Fibroblast of skin of right biceps (primary cell): ENCODE results near the gene SSNA1.
A peak's percentile ranks its signal among the peaks of the same experiment; 100 is the strongest.

Experiments used
- DNase-seq: peaks from one replicate; pipeline ENCODE4 v3.0.0-alpha.2; 2013

Gene SSNA1, protein sequence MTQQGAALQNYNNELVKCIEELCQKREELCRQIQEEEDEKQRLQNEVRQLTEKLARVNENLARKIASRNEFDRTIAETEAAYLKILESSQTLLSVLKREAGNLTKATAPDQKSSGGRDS

GRCh38 chr9:137188490-137189296 lies at the start of gene SSNA1, which contains the start of gene ANAPC2:
TSS of gene SSNA1 (plus strand) at chr9:137188676. CDS start at chr9:137188727, 51 bp downstream.
TSS of gene ANAPC2 (minus strand) at chr9:137188560. CDS start at chr9:137188532, 28 bp downstream.
- DNase-seq: peak; percentile 92

GRCh38 chr9:137138722-137139467 lies 49.6 kb upstream of the SSNA1 start, which contains the start of gene GRIN1:
TSS of gene GRIN1 (plus strand) at chr9:137139154. CDS start at chr9:137139487, 333 bp downstream.
- DNase-seq: peak; percentile 28

DNA sequence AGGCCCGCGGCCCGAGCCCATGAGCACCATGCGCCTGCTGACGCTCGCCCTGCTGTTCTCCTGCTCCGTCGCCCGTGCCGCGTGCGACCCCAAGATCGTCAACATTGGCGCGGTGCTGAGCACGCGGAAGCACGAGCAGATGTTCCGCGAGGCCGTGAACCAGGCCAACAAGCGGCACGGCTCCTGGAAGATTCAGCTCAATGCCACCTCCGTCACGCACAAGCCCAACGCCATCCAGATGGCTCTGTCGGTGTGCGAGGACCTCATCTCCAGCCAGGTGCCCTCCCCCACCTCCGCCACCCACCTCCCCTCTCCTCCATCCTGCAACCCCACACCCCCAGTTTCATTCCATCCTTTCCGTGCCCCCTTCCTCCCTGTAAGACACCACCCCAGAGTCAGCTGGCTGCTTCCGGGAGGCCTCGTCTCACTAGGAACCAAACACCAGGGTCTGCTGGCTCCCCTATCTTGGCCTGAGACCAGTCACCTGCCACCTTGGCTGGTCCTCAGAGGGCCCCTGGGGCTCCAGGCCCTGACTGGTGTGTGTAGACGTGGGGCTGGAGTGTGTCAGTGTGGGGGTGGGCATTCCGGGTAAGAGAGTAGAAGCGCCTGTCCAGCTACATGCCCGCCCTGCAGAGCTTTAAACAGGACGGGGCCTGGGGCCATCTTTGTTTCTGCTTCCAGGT lies 48.9 kb upstream of the SSNA1 start:
- no peak for DNase-seq

DNA sequence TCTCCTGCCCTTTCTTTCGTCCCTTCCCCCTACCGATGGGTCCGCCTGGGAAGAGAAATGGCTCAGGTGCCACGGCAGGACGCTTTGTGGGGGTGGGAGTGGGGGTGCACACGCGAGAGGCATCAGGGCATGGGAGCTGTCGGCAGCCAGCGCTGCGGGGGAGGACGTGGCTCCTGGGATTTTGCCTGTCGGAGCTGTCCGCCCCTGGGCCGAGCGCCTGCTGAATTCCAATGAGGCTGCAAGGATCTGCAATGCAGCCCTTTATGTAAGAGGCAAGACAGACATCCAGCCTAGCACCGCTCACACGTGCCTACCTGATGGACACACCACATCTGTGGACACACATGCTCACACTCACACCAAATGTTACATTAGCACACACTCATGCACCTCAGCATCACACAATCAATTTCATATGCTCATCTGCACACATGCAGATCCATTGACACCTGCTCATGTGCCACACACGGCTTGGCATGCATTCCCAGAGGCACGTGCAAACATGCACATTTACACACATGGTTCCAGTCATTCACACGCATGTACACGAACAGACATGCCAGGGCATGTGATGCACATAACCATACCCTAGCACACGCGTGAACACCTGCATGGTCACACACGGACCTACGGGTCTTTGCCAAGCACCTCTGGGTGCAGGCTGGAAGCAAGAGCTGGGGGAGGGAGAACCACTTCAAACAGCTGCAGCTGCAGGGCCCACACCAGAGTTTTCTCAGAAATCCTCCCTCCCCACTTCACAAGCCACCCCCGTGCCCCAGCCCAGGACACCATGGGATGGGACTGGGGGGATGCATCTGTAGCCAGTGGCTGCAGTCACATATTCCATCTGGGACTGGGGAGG lies 48.1 kb upstream of the SSNA1 start:
- DNase-seq: no peak

DNA sequence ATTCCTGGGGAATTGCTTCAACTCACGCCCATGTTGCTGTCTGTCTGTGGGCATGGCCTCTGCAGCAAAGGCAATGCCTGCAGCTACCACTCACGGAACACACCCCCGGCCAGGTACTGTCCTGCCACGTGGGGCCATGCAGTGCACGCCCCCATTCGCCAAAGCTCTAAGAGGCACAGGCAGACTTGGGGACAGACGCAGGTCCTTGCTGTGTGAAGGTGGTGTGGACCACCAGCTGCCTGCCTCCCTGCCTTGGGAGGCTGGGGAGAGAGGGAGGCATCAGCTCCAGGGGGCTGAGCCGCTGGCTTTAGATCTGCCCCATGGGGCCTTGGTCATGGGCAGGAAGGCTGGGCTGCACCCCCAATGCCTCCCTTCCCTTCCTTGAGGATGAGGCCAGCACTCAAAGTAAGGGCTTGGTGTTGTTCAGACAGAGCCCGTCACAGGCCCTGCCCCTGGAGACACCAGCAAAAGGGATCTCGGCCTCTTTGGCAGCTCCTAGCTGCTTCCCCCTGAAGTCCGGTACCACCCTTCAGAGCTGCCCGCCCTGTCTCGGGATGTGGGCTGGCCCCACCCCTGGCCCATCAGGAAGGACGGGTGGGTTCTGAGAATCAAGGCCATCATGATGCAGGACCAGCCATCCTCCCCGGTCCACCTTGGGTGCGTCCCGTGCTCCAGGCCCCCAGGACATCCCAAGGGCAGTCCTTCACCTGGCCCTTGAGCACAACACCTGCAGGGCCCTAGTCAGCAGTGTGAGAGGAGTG lies 47.2 kb upstream of the SSNA1 start:
- DNase-seq: no peak

- no peak for DNase-seq
Observed at GRCh38 chr9:137141976-137142936, 46.2 kb upstream of the SSNA1 start.

DNA sequence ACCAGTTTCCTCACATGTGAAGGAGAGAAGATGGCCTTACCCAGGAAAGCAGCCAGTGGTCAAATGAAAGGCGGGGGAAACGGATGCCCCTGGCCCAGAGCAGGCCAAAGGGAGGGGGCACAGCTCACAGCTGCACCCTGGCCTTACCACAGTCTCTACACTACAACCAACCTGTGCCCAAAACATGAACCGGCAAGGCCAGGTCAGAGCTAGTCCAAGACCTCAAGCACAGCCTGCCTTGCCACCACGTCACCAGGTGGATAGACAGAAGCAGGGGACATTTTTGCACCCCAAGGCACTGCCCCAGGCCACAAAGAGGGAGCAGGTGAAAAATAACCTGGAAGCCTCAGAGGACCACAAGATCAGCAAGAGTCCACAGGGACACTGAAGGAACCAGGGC lies 45.0 kb upstream of the SSNA1 start:
- no peak for DNase-seq

DNA sequence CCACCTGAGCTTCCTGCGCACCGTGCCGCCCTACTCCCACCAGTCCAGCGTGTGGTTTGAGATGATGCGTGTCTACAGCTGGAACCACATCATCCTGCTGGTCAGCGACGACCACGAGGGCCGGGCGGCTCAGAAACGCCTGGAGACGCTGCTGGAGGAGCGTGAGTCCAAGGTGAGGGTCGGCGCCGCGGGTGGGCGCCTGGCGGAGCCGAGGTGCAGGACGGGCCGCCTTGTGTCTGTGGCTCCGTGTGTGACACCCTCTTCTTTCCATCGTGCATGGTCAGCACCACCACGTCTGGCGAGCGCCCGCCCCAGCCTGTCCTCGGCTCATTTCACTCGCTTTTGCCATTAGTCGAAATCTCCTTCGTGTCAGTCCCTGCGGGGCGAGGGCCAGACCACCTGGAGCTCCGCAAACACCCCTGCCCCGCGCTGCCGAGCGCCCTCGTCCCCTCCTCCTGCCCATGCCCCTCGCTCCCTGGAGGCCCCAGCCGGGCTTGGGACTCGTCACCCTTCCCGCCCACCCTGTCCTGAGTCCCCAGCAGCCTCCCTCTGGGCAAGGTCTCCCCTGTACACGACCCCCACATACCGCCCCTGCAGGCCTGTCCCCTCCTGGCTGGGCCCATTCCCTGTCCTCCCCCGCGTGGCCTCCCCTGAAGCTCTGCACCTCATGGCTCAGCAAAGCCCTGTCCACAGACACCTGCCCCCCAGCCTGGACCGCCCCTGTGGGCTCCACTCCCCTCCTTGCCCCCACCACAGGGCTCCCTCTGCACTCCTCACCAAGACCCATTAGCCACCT lies 42.5 kb upstream of the SSNA1 start:
- no peak for DNase-seq

DNA sequence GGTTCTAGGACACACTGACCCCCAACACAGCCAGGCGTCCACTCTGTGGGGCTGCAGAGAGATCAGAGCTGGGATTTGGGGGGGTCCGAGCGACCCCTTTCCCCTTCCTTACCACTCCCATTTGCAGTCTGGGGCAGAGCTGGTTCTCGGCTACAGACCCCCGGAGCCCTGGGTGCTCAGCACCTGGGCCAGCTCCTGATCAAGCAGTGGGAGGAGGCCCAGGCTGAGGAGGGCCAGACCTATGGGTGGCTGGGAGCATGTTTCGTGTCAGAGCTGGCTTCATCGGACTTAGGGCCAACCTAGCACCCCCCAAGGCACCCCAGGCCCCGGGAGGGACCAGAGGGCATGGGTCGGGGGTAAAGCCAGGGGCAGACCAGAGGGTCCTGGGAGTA lies 42.0 kb upstream of the SSNA1 start:
- DNase-seq: no peak

GRCh38 chr9:137147091-137147792 lies 41.2 kb upstream of the SSNA1 start:
- no peak for DNase-seq

DNA sequence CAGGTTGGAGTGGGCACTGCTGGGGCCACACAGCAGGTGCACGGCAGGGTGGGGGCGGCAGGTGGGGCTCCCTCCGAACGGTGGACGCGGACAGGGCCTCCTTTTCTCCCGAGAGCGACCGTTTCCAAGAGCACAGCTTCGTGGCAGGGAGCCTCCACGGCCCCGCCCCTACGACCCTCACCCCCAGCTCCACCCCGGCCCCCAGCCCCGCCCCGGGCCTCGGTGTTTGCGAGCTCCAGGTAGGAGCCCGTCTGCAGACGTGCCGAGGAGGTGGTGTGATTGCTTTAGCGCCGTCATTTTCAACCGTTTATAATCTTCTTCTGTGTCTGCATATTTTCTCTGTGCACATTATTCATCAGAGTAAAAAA lies 40.7 kb upstream of the SSNA1 start:
- DNase-seq: no peak

GRCh38 chr9:137148242-137148641 lies 40.2 kb upstream of the SSNA1 start:
- no peak for DNase-seq

- DNase-seq: no peak
Observed at GRCh38 chr9:137148661-137149060, 39.8 kb upstream of the SSNA1 start.

- DNase-seq: no peak
Observed at GRCh38 chr9:137149363-137149762, 39.1 kb upstream of the SSNA1 start.

GRCh38 chr9:137149942-137150616 lies 38.4 kb upstream of the SSNA1 start:
- no peak for DNase-seq

DNA sequence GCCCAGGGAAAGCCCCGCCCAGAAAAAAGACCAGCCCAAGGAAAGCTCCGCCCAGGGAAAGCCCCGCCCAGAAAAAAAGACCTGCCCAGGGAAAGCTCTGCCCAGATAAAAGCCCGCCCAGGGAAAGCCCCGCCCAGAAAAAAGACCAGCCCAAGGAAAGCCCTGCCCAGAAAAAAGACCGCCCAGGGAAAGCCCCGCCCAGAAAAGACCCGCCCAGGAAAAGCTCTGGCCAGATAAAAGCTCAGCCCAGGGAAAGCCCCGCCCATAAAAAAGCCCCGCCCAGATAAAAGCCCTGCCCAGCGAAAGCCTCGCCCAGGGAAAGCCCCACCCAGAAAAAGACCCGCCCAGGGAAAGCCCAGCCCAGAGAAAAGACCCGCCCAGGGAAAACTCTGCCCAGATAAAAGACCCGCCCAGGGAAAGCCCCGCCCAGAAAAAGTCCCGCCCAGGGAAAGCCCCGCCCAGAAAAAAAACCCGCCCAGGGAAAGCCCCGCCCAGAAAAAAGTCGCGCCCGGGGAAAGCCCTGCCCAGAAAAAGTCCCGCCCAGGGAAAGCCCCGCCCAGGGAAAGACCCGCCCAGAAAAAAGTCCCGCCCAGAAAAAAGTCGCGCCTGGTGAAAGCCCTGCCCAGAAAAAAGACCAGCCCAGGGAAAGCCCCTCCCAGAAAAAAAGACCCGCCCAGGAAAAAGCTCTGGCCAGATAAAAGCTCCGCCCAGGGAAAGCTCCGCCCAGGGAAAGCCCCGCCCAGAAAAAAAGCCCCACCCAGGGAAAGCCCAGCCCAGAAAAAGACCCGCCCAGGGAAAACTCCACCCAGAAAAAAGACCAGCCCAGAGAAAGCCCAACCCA lies 37.6 kb upstream of the SSNA1 start:
- peak; percentile 47 for DNase-seq

DNA sequence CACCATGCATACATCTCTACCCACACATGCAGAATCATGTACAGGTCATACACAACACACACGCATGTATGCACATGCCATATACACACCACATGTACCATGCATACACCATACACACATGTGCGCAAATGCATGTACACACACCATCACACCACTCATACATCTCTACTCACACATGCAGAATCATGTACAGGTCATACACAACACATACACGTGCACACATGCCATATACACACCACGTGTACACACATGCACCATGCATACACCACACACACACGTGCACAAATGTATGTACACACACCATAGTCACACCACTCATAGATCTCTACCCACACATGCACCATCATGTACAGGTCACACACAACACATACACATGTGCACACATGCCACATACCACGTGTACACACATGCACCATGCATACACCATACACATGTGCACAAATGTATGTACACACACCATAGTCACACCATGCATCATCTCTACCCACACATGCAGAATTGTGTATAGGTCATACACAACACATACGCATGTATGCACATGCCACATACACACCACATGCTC lies 35.6 kb upstream of the SSNA1 start:
- no peak for DNase-seq
